Testis (tissue), 2 donors: ENCODE data around the gene BCAS2.

Source experiments
- POLR2A ChIP-seq: fragments of 450-650 bp; IDR thresholded peaks from one replicate; pipeline ENCODE4 v1.6.1; 2017; ENCODE audit warnings: antibody characterized with exemption, mild to moderate bottlenecking, moderate library complexity
- TF ChIP-seq, protein P1 (sequence below), 3 experiments: fragments of 450-650 bp in 2 of 3; fragments of 200-600 bp in 1 of 3; sonication (generic) in 1 of 3; IDR thresholded peaks; one replicate each; pipeline ENCODE4 v1.5.1; 2016 to 2019; ENCODE audit warnings: antibody characterized with exemption in 3 of 3, mild to moderate bottlenecking in 2 of 3, moderate library complexity in 1 of 3

DNA sequence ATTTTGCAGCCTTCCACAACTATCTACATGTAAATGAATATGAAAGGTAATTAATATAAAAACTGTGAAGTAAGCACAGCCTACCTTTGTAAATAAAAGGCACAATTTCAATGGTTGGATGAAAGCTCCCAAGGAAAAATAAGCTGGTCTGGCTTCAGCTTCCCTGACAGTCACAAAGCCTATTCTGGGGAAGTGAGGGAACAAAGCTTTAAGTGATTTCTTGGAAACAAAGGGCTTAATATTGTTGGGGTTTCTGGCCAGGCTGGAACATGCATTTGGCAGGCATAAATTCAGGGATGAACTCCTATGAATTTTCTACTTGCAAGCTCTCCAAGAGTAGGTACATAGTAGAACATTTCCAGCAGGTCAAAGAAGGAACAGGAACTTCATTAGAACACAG, 17.3 kb downstream of the BCAS2 start:
- TF ChIP-seq, protein P1, sequence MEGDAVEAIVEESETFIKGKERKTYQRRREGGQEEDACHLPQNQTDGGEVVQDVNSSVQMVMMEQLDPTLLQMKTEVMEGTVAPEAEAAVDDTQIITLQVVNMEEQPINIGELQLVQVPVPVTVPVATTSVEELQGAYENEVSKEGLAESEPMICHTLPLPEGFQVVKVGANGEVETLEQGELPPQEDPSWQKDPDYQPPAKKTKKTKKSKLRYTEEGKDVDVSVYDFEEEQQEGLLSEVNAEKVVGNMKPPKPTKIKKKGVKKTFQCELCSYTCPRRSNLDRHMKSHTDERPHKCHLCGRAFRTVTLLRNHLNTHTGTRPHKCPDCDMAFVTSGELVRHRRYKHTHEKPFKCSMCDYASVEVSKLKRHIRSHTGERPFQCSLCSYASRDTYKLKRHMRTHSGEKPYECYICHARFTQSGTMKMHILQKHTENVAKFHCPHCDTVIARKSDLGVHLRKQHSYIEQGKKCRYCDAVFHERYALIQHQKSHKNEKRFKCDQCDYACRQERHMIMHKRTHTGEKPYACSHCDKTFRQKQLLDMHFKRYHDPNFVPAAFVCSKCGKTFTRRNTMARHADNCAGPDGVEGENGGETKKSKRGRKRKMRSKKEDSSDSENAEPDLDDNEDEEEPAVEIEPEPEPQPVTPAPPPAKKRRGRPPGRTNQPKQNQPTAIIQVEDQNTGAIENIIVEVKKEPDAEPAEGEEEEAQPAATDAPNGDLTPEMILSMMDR (IDR thresholded peaks at IDR 0.05), result no peak
- TF ChIP-seq POLR2A, result no peak
